GM13977 (cell line): ENCODE data around the gene NINJ2.

ENCODE experiments used
- DNase-seq: peaks from one replicate; pipeline ENCODE4 v3.0.0; 2012; ENCODE audit warnings: low spot score
- CTCF ChIP-seq: IDR thresholded peaks from 2 replicates; pipeline ENCODE4 v1.5.1; 2012; ENCODE audit warnings: mild to moderate bottlenecking, control low read depth; ENCODE audit not compliant: insufficient read depth; ENCODE audit errors: extremely low read depth, missing control alignments
- in situ Hi-C: fragments of 300-500 bp; cut with MboI; formaldehyde crosslinking; loops from one replicate; pipeline ENCODE4 v1.12.0; 2022; ENCODE audit warnings: low sequenced_read_pairs, low pct_unique_long_range_greater_than_20kb, mixed read lengths, inconsistent platforms; ENCODE audit not compliant: unreplicated experiment

Gene NINJ2

GRCh38 chr12:685388-685787 is 22.1 kb upstream of the NINJ2 start:
- DNase-seq, result peak; percentile 61
- TF ChIP-seq CTCF, result no peak
- in situ Hi-C loops, result no loop called here

- TF ChIP-seq CTCF, result no peak
- DNase-seq, result no peak
- in situ Hi-C loops, result no loop called here
Observed at GRCh38 chr12:684416-684815, 21.2 kb upstream of the NINJ2 start.

GRCh38 chr12:681568-682256 is 18.5 kb upstream of the NINJ2 start:
- in situ Hi-C loops, result no loop called here
- no peak for TF ChIP-seq CTCF
- DNase-seq, result no peak

- DNase-seq, result no peak
- no peak for TF ChIP-seq CTCF
- in situ Hi-C loops, result no loop called here
Observed at GRCh38 chr12:678747-679712, 15.8 kb upstream of the NINJ2 start.

GRCh38 chr12:675562-675961 is 12.3 kb upstream of the NINJ2 start:
- in situ Hi-C loops, result no loop called here
- no peak for TF ChIP-seq CTCF
- DNase-seq, result no peak

GRCh38 chr12:674272-674781 is 11.1 kb upstream of the NINJ2 start:
- peak; percentile 58 for DNase-seq
- in situ Hi-C loops, result no loop called here
- TF ChIP-seq CTCF, result no peak
